Measurements from ENCODE around the gene PDIA2. TPM values are rescaled to one million over a fixed set of nuclear protein-coding genes. Genes with fewer than 3 reads are reported as not detected.

Gene PDIA2
- polyA plus RNA-seq, 4 donors, result 0.10 to 46.1 (median 28.6) TPM

- DNase-seq, result no peak
Measured at GRCh38 chr16:286491-287297, 3.7 kb downstream of the PDIA2 start.

GRCh38 chr16:287298-287811 is 4.4 kb downstream of the PDIA2 start:
- Histone ChIP-seq H3K4me3 (ENCODE audit: low read depth in 1 of 3, low read length in 3 of 3) (no peak overlapping the region), H3K27me3 (ENCODE audit: control insufficient read depth in 3 of 3, insufficient read depth in 3 of 3, low read length in 3 of 3) (peaks cover 0 to 7% (median 0%) of the 10 kb centered on the region in 3 donors), H3K27ac (ENCODE audit: low read depth in 1 of 3, low read length in 2 of 3) (no peak overlapping the region), H3K4me1 (ENCODE audit: control insufficient read depth in 3 of 3, insufficient read depth in 2 of 3, low read depth in 1 of 3, low read length in 2 of 3) (no peaks in the 10 kb centered on the region), H3K36me3 (ENCODE audit: control insufficient read depth in 3 of 3, insufficient read depth in 2 of 3, low read depth in 1 of 3, low read length in 3 of 3) (peaks cover 4 to 68% (median 13%) of the 10 kb centered on the region in 3 donors), H3K9me3 (ENCODE audit: control insufficient read depth in 2 of 2, insufficient read depth in 1 of 2, low read depth in 1 of 2, low read length in 1 of 2) (peaks cover 0 to 10% of the 10 kb centered on the region in 2 donors)
- FAIRE-seq, result no peak
- 57 to 80% (median 60%) methylated on average over 13 to 16 of the region's 16 CpGs for WGBS, 3 donors
- DNase-seq, result no peak

More at GRCh38 chr16:286491-287297, 3.7 kb downstream of the PDIA2 start:
- H3K27ac ChIP-seq (ENCODE audit: low read depth in 1 of 3, low read length in 2 of 3), result no peak overlapping the region
- no peak overlapping the region for H3K4me3 ChIP-seq (ENCODE audit: low read depth in 1 of 3, low read length in 3 of 3)
- H3K4me1 ChIP-seq (ENCODE audit: control insufficient read depth in 3 of 3, insufficient read depth in 2 of 3, low read depth in 1 of 3, low read length in 2 of 3), result no peaks in the 10 kb centered on the region
- FAIRE-seq, result no peak
- peaks cover 0 to 10% of the 10 kb centered on the region in 2 donors for H3K9me3 ChIP-seq (ENCODE audit: control insufficient read depth in 2 of 2, insufficient read depth in 1 of 2, low read depth in 1 of 2, low read length in 1 of 2)
- H3K36me3 ChIP-seq (ENCODE audit: control insufficient read depth in 3 of 3, insufficient read depth in 2 of 3, low read depth in 1 of 3, low read length in 3 of 3), result peaks cover 4 to 61% (median 13%) of the 10 kb centered on the region in 3 donors
- WGBS, 3 donors, result 91 to 94% (median 92%) methylated on average over 22 of the region's 22 CpGs
- H3K27me3 ChIP-seq (ENCODE audit: control insufficient read depth in 3 of 3, insufficient read depth in 3 of 3, low read length in 3 of 3), result peaks cover 0 to 13% (median 0%) of the 10 kb centered on the region in 3 donors

- Histone ChIP-seq H3K27ac (ENCODE audit: low read depth in 1 of 3, low read length in 2 of 3) (no peak overlapping the region), H3K4me1 (ENCODE audit: control insufficient read depth in 3 of 3, insufficient read depth in 2 of 3, low read depth in 1 of 3, low read length in 2 of 3) (no peaks in the 10 kb centered on the region), H3K9me3 (ENCODE audit: control insufficient read depth in 2 of 2, insufficient read depth in 1 of 2, low read depth in 1 of 2, low read length in 1 of 2) (peaks cover 0 to 10% of the 10 kb centered on the region in 2 donors), H3K4me3 (ENCODE audit: low read depth in 1 of 3, low read length in 3 of 3) (no peak overlapping the region), H3K27me3 (ENCODE audit: control insufficient read depth in 3 of 3, insufficient read depth in 3 of 3, low read length in 3 of 3) (no peaks in the 10 kb centered on the region), H3K36me3 (ENCODE audit: control insufficient read depth in 3 of 3, insufficient read depth in 2 of 3, low read depth in 1 of 3, low read length in 3 of 3) (peaks cover 12 to 77% (median 13%) of the 10 kb centered on the region in 3 donors)
- FAIRE-seq (no peak), DNase-seq (no peak)
- 93 to 94% (median 93%) methylated on average over 33 of the region's 33 CpGs for WGBS, 3 donors
Measured at GRCh38 chr16:287981-288920, 5.3 kb downstream of the PDIA2 start.

- peaks cover 13 to 89% (median 17%) of the 10 kb centered on the region in 3 donors for H3K36me3 ChIP-seq (ENCODE audit: control insufficient read depth in 3 of 3, insufficient read depth in 2 of 3, low read depth in 1 of 3, low read length in 3 of 3)
- no peak for FAIRE-seq
Measured at GRCh38 chr16:289395-289997, 6.5 kb downstream of the PDIA2 start.

GRCh38 chr16:290015-290680 is 7.2 kb downstream of the PDIA2 start:
- DNase-seq, result no peak
- Histone ChIP-seq H3K27me3 (ENCODE audit: control insufficient read depth in 3 of 3, insufficient read depth in 3 of 3, low read length in 3 of 3) (no peaks in the 10 kb centered on the region), H3K9me3 (ENCODE audit: control insufficient read depth in 2 of 2, insufficient read depth in 1 of 2, low read depth in 1 of 2, low read length in 1 of 2) (peaks cover 0 to 6% of the 10 kb centered on the region in 2 donors), H3K4me3 (ENCODE audit: low read depth in 1 of 3, low read length in 3 of 3) (no peak overlapping the region), H3K4me1 (ENCODE audit: control insufficient read depth in 3 of 3, insufficient read depth in 2 of 3, low read depth in 1 of 3, low read length in 2 of 3) (no peaks in the 10 kb centered on the region), H3K36me3 (ENCODE audit: control insufficient read depth in 3 of 3, insufficient read depth in 2 of 3, low read depth in 1 of 3, low read length in 3 of 3) (peaks cover 13 to 84% (median 17%) of the 10 kb centered on the region in 3 donors), H3K27ac (ENCODE audit: low read depth in 1 of 3, low read length in 2 of 3) (no peak overlapping the region)
- 68 to 88% (median 77%) methylated on average over 19 to 25 of the region's 25 CpGs for WGBS, 3 donors
- no peak for FAIRE-seq

More at GRCh38 chr16:289395-289997, 6.5 kb downstream of the PDIA2 start:
- Histone ChIP-seq H3K4me1 (ENCODE audit: control insufficient read depth in 3 of 3, insufficient read depth in 2 of 3, low read depth in 1 of 3, low read length in 2 of 3) (no peaks in the 10 kb centered on the region), H3K27me3 (ENCODE audit: control insufficient read depth in 3 of 3, insufficient read depth in 3 of 3, low read length in 3 of 3) (no peaks in the 10 kb centered on the region), H3K27ac (ENCODE audit: low read depth in 1 of 3, low read length in 2 of 3) (no peak overlapping the region), H3K9me3 (ENCODE audit: control insufficient read depth in 2 of 2, insufficient read depth in 1 of 2, low read depth in 1 of 2, low read length in 1 of 2) (peaks cover 0 to 10% of the 10 kb centered on the region in 2 donors), H3K4me3 (ENCODE audit: low read depth in 1 of 3, low read length in 3 of 3) (no peak overlapping the region)
- DNase-seq, result no peak
- 86 to 93% (median 90%) methylated on average over 22 of the region's 22 CpGs for WGBS, 3 donors

GRCh38 chr16:290681-291405 is 7.9 kb downstream of the PDIA2 start:
- Histone ChIP-seq H3K27ac (ENCODE audit: low read depth in 1 of 3, low read length in 2 of 3) (no peak overlapping the region), H3K9me3 (ENCODE audit: control insufficient read depth in 2 of 2, insufficient read depth in 1 of 2, low read depth in 1 of 2, low read length in 1 of 2) (peaks cover 0 to 2% of the 10 kb centered on the region in 2 donors), H3K27me3 (ENCODE audit: control insufficient read depth in 3 of 3, insufficient read depth in 3 of 3, low read length in 3 of 3) (no peaks in the 10 kb centered on the region), H3K4me1 (ENCODE audit: control insufficient read depth in 3 of 3, insufficient read depth in 2 of 3, low read depth in 1 of 3, low read length in 2 of 3) (no peaks in the 10 kb centered on the region), H3K36me3 (ENCODE audit: control insufficient read depth in 3 of 3, insufficient read depth in 2 of 3, low read depth in 1 of 3, low read length in 3 of 3) (peaks cover 13 to 88% (median 17%) of the 10 kb centered on the region in 3 donors), H3K4me3 (ENCODE audit: low read depth in 1 of 3, low read length in 3 of 3) (no peak overlapping the region)
- 94 to 96% (median 94%) methylated on average over 50 of the region's 50 CpGs for WGBS, 3 donors
- FAIRE-seq (no peak), DNase-seq (no peak)

GRCh38 chr16:291539-291938 is 8.6 kb downstream of the PDIA2 start:
- Histone ChIP-seq H3K4me1 (ENCODE audit: control insufficient read depth in 3 of 3, insufficient read depth in 2 of 3, low read depth in 1 of 3, low read length in 2 of 3) (no peaks in the 10 kb centered on the region), H3K27me3 (ENCODE audit: control insufficient read depth in 3 of 3, insufficient read depth in 3 of 3, low read length in 3 of 3) (no peaks in the 10 kb centered on the region), H3K36me3 (ENCODE audit: control insufficient read depth in 3 of 3, insufficient read depth in 2 of 3, low read depth in 1 of 3, low read length in 3 of 3) (peaks cover 13 to 91% (median 21%) of the 10 kb centered on the region in 3 donors), H3K4me3 (ENCODE audit: low read depth in 1 of 3, low read length in 3 of 3) (no peak overlapping the region), H3K9me3 (ENCODE audit: control insufficient read depth in 2 of 2, insufficient read depth in 1 of 2, low read depth in 1 of 2, low read length in 1 of 2) (peaks cover 0 to 1% of the 10 kb centered on the region in 2 donors), H3K27ac (ENCODE audit: low read depth in 1 of 3, low read length in 2 of 3) (no peak overlapping the region)
- WGBS, 3 donors, result 90 to 99% (median 90%) methylated on average over 17 of the region's 17 CpGs
- FAIRE-seq (no peak), DNase-seq (no peak)

Data from small intestine (tissue), 7 donors.